Liver (tissue), 9 donors: ENCODE data around the gene BHMT2. TPM values are rescaled to one million over a fixed set of nuclear protein-coding genes. Genes with fewer than 3 reads are reported as not detected.

Experiments used
- DNase-seq: peaks from one replicate; pipeline ENCODE4 v3.0.0-alpha.2; 2017; ENCODE audit warnings: low spot score
- H3K27ac ChIP-seq, 2 donors: one replicate each; pipeline ENCODE4 v1.7.0; 2013; ENCODE audit warnings: inconsistent platforms in 2 of 2, low read length in 2 of 2, control low read depth in 1 of 2, low read depth in 1 of 2, mild to moderate bottlenecking in 1 of 2
- H3K27me3 ChIP-seq, 4 donors: one replicate each; pipeline versions ENCODE4 v1.6.1 to v1.7.0; 2013; ENCODE audit warnings: low read length in 3 of 4, inconsistent platforms in 1 of 4, mild to moderate bottlenecking in 1 of 4, moderate library complexity in 1 of 4; ENCODE audit not compliant: control insufficient read depth in 4 of 4, insufficient read depth in 4 of 4
- H3K36me3 ChIP-seq, 4 donors: one replicate each; pipeline versions ENCODE4 v1.6.1 to v1.7.0; 2013; ENCODE audit warnings: low read length in 3 of 4, mild to moderate bottlenecking in 3 of 4, low read depth in 1 of 4, moderate library complexity in 1 of 4; ENCODE audit not compliant: control insufficient read depth in 4 of 4, insufficient read depth in 3 of 4
- H3K4me1 ChIP-seq, 4 donors: one replicate each; pipeline versions ENCODE4 v1.6.1 to v1.7.0; 2013; ENCODE audit warnings: low read length in 3 of 4, mild to moderate bottlenecking in 3 of 4, moderate library complexity in 1 of 4; ENCODE audit not compliant: control insufficient read depth in 4 of 4, insufficient read depth in 4 of 4
- H3K4me3 ChIP-seq, 3 donors: one replicate each; pipeline versions ENCODE4 v1.6.1 to v1.7.0; 2013; ENCODE audit warnings: low read length in 3 of 3, control low read depth in 1 of 3, low read depth in 1 of 3, mild to moderate bottlenecking in 1 of 3
- H3K9ac ChIP-seq, 2 donors: one replicate each; pipeline ENCODE4 v1.7.0; 2013; ENCODE audit warnings: low read length in 2 of 2, mild to moderate bottlenecking in 2 of 2, moderate library complexity in 2 of 2, control low read depth in 1 of 2, low read depth in 1 of 2
- H3K9me3 ChIP-seq, 4 donors: one replicate each; pipeline versions ENCODE4 v1.6.1 to v1.7.0; 2013; ENCODE audit warnings: low read length in 3 of 4; ENCODE audit not compliant: control insufficient read depth in 4 of 4
- ATF3 ChIP-seq: IDR thresholded peaks from 2 replicates; pipeline ENCODE4 v1.6.1; 2016; ENCODE audit warnings: antibody characterized with exemption
- CTCF ChIP-seq: fragments of 150-350 bp; IDR thresholded peaks from 2 replicates; pipeline ENCODE4 v1.5.1; 2017; ENCODE audit warnings: improper control_type of control experiment, low read depth, low read length; ENCODE audit not compliant: missing input control
- EGR1 ChIP-seq, 2 donors: IDR thresholded peaks; 2 replicates each; pipeline ENCODE4 v1.6.1; 2016 to 2018; ENCODE audit warnings: antibody characterized with exemption in 2 of 2, low read depth in 2 of 2
- FOXA1 ChIP-seq: IDR thresholded peaks from 2 replicates; pipeline ENCODE4 v1.6.1; 2016; ENCODE audit warnings: antibody characterized with exemption
- FOXA2 ChIP-seq: IDR thresholded peaks from 2 replicates; pipeline ENCODE4 v1.6.1; 2016; ENCODE audit warnings: antibody characterized with exemption
- GABPA ChIP-seq, 2 donors: IDR thresholded peaks in 1 of 2; conservative IDR thresholded peaks in 1 of 2; 2 replicates each; pipeline ENCODE4 v1.6.1; 2016; ENCODE audit warnings: antibody characterized with exemption in 2 of 2, mild to moderate bottlenecking in 1 of 2, moderate library complexity in 1 of 2
- HNF4A ChIP-seq, 2 donors: conservative IDR thresholded peaks; 2 replicates each; pipeline ENCODE4 v1.6.1; 2016; ENCODE audit warnings: antibody characterized with exemption in 2 of 2, mild to moderate bottlenecking in 2 of 2
- HNF4G ChIP-seq: IDR thresholded peaks from 2 replicates; pipeline ENCODE4 v1.6.1; 2016; ENCODE audit warnings: antibody characterized with exemption
- JUND ChIP-seq, 2 donors: IDR thresholded peaks; 2 replicates each; pipeline ENCODE4 v1.6.1; 2016; ENCODE audit warnings: antibody characterized with exemption in 2 of 2
- MAX ChIP-seq: IDR thresholded peaks from 2 replicates; pipeline ENCODE4 v1.6.1; 2016; ENCODE audit warnings: antibody characterized with exemption
- NR2F2 ChIP-seq: IDR thresholded peaks from 2 replicates; pipeline ENCODE4 v1.6.1; 2016; ENCODE audit warnings: antibody characterized with exemption
- RAD21 ChIP-seq, 2 donors: IDR thresholded peaks; 2 replicates each; pipeline ENCODE4 v1.6.1; 2016; ENCODE audit warnings: antibody characterized with exemption in 2 of 2, mild to moderate bottlenecking in 2 of 2
- REST ChIP-seq: IDR thresholded peaks from 2 replicates; pipeline ENCODE4 v1.6.1; 2016; ENCODE audit warnings: antibody characterized with exemption, mild to moderate bottlenecking
- RXRA ChIP-seq, 2 donors: IDR thresholded peaks; 2 replicates each; pipeline ENCODE4 v1.6.1; 2017 to 2018; ENCODE audit warnings: antibody characterized with exemption in 2 of 2, mild to moderate bottlenecking in 1 of 2
- SP1 ChIP-seq: IDR thresholded peaks from 2 replicates; pipeline ENCODE4 v1.6.1; 2018; ENCODE audit warnings: antibody characterized with exemption, mild to moderate bottlenecking
- TAF1 ChIP-seq: conservative IDR thresholded peaks from 2 replicates; pipeline ENCODE4 v1.6.1; 2016; ENCODE audit warnings: antibody characterized with exemption, mild to moderate bottlenecking
- YY1 ChIP-seq: IDR thresholded peaks from 2 replicates; pipeline ENCODE4 v1.6.1; 2016; ENCODE audit warnings: antibody characterized with exemption, mild to moderate bottlenecking
- WGBS: extraction: QIAGEN DNeasy Blood & Tissue Kit; methylation state at CpG from one replicate; pipeline ENCODE4 v1.1.7; 2013; 5-methylcytosine and 5-hydroxymethylcytosine counted together
- polyA plus RNA-seq, 2 donors: library from polyadenylated mRNA; stranded (reverse) in 1 of 2; unstranded in 1 of 2; fragments of 200-250 nt in 1 of 2; fragments of >200 nt in 1 of 2; fragmentation: Nextera tagmentation in 1 of 2; extraction: Ambion mirVana in 1 of 2; gene quantifications; one replicate each; pipeline versions ENCODE4 v1.2.1 to v1.2.3, GENCODE V29; 2013 to 2015
- total RNA-seq, 2 donors: library from RNA; depleted of rRNA; stranded (reverse); fragments of >200 nt; gene quantifications; one replicate each; pipeline ENCODE4 v1.2.3, GENCODE V29; 2014
- TF ChIP-seq, protein P1 (sequence below): IDR thresholded peaks from 2 replicates; pipeline ENCODE4 v1.6.1; 2016; ENCODE audit warnings: antibody characterized with exemption
- donor health status: healthy.
- donor health status: healthy.
- donor health status: healthy.
- donor health status: healthy.
- donor health status: healthy.

BHMT2 gene
- total and polyA plus RNA-seq, 4 donors: 62.3 to 374 (median 271) TPM

DNA sequence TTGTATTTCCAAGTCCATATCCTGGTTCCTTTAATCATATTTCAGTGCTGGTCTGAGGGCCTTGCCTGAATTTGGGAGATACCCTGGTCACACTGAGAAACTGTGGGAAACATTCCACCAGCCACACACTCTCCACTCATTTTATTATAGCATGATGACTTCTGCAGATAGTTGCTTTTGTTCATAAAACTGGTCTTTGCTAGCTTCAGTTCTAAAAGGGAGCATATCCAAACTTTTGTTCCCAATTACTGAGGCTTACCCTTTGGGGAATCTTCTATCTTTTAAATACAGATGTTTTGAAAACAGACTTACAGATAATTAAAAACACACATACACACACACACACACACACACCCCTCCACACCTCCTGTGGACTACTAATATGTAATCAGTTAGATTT, 21.1 kb upstream of the BHMT2 start (continued):
- TF ChIP-seq EGR1 (IDR thresholded peaks at IDR 0.05; ENCODE audit: low read depth in 2 of 2): no peak
- TF ChIP-seq MAX: no peak
- no peak for TF ChIP-seq YY1
- no peak for TF ChIP-seq FOXA2
- no peak for TF ChIP-seq RAD21 (IDR thresholded peaks at IDR 0.05)

DNA sequence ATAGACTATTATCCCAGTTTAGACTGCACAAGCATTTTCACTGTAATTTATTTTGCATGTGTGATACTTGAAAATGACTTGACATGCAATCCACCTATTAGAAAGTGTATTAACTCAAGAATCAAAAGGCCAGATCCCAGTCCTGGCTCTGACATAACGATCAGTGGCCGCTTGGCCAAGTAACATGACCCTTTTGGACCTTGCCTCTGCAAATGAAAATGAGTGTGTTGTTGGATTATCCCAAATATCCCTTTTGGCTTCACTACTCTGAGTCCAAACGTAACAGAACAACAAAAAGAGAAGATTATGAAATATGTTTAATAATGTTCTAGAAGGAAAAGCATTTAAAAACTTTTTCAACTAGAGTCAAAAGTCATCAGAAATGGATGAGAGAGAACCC, 19.1 kb upstream of the BHMT2 start:
- WGBS: 43% methylated on average over 3 of the region's 3 CpGs
- Histone ChIP-seq H3K27me3 (no peaks in the 10 kb centered on the region), H3K4me3 (no peak overlapping the region), H3K27ac (peak overlapping the region; percentile 49 to 80), H3K36me3 (peaks cover 0 to 14% (median 6%) of the 10 kb centered on the region in 4 donors), H3K9ac (no peak overlapping the region), H3K9me3 (no peaks in the 10 kb centered on the region), H3K4me1 (peaks cover 0 to 28% (median 21%) of the 10 kb centered on the region in 4 donors)
- no peak for DNase-seq
- TF ChIP-seq RAD21 (IDR thresholded peaks at IDR 0.05): peak; percentile 54 to 59
- TF ChIP-seq JUND (IDR thresholded peaks at IDR 0.05): peak; percentile 27 to 87
- peak; percentile 65 for TF ChIP-seq MAX
- peak; percentile 97 to 99 for TF ChIP-seq HNF4A (conservative IDR thresholded peaks at IDR 0.05)
- TF ChIP-seq TAF1: no peak
- TF ChIP-seq ATF3: no peak
- peak; percentile 88 for TF ChIP-seq HNF4G
- TF ChIP-seq FOXA1: peak; percentile 77
- TF ChIP-seq, protein P1, sequence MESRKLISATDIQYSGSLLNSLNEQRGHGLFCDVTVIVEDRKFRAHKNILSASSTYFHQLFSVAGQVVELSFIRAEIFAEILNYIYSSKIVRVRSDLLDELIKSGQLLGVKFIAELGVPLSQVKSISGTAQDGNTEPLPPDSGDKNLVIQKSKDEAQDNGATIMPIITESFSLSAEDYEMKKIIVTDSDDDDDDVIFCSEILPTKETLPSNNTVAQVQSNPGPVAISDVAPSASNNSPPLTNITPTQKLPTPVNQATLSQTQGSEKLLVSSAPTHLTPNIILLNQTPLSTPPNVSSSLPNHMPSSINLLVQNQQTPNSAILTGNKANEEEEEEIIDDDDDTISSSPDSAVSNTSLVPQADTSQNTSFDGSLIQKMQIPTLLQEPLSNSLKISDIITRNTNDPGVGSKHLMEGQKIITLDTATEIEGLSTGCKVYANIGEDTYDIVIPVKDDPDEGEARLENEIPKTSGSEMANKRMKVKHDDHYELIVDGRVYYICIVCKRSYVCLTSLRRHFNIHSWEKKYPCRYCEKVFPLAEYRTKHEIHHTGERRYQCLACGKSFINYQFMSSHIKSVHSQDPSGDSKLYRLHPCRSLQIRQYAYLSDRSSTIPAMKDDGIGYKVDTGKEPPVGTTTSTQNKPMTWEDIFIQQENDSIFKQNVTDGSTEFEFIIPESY: peak; percentile 59
- TF ChIP-seq FOXA2: peak; percentile 77
- TF ChIP-seq EGR1 (IDR thresholded peaks at IDR 0.05; ENCODE audit: low read depth in 2 of 2): peak in 1 of 2 donors; percentile 52
- peak; percentile 88 for TF ChIP-seq SP1
- TF ChIP-seq GABPA (IDR thresholded peaks at IDR 0.05 in 1 of 2, conservative IDR thresholded peaks at IDR 0.05 in 1 of 2): no peak
- TF ChIP-seq RXRA (IDR thresholded peaks at IDR 0.05): peak; percentile 95 to 99
- peak; percentile 82 for TF ChIP-seq REST
- no peak for TF ChIP-seq NR2F2
- TF ChIP-seq CTCF: no peak
- TF ChIP-seq YY1: peak; percentile 82
